Caki2 (cell line): Measurements from ENCODE around the gene G6PD. TPM values are rescaled to one million over a fixed set of nuclear protein-coding genes. Genes with fewer than 3 reads are reported as not detected.

ENCODE experiments used
- total RNA-seq: library from RNA; depleted of rRNA; stranded (reverse); fragments of >200 nt; shearing (Covaris generic); gene quantifications from 2 replicates; pipeline ENCODE4 v1.2.3, GENCODE V29; 2014; ENCODE audit warnings: low replicate concordance; rRNA removed

The G6PD gene
- total RNA-seq, 1 experiment from 2014 or later, result 665 TPM

Other genes with a start within 250 kb of the G6PD start
- 1,120 and 1,164 TPM in 2 replicates for gene FLNA, start 172.2 kb downstream of the G6PD start, total RNA-seq
- 32.0 and 48.7 TPM in 2 replicates for gene EMD, start 167.6 kb downstream of the G6PD start, total RNA-seq
- 2,876 and 3,155 TPM in 2 replicates for gene RPL10, start 148.5 kb downstream of the G6PD start, total RNA-seq
- gene DNASE1L1, start 137.6 kb downstream of the G6PD start, total RNA-seq, result 40.3 and 46.1 TPM in 2 replicates
- 38.4 and 68.0 TPM in 2 replicates for gene TAFAZZIN, start 135.3 kb downstream of the G6PD start, total RNA-seq
- gene ATP6AP1, start 118.2 kb downstream of the G6PD start, total RNA-seq, result 29.2 and 46.6 TPM in 2 replicates
- gene GDI1, start 109.7 kb downstream of the G6PD start, total RNA-seq, result 58.6 and 91.2 TPM in 2 replicates
- gene FAM50A, start 102.7 kb downstream of the G6PD start, total RNA-seq, result 62.3 and 77.1 TPM in 2 replicates
- gene PLXNA3, start 88.6 kb downstream of the G6PD start, total RNA-seq, result 2.2 and 2.7 TPM in 2 replicates
- gene LAGE3, start 67.6 kb downstream of the G6PD start, total RNA-seq, result 32.3 and 71.1 TPM in 2 replicates
- gene UBL4A, start 60.2 kb downstream of the G6PD start, total RNA-seq, result 109 and 110 TPM in 2 replicates
- 14.0 and 21.5 TPM in 2 replicates for gene SLC10A3, start 56.2 kb downstream of the G6PD start, total RNA-seq
- gene FAM3A, start 30.6 kb downstream of the G6PD start, total RNA-seq, result 32.5 and 47.1 TPM in 2 replicates
- gene IKBKG, start 774 bp upstream of the G6PD start, total RNA-seq, result 32.9 and 49.8 TPM in 2 replicates
- gene CTAG1A, start 38.3 kb upstream of the G6PD start, total RNA-seq, result not detected in 2 replicates
- gene CTAG1B, start 72.4 kb upstream of the G6PD start, total RNA-seq, result not detected in 2 replicates
- gene CTAG2, start 106.7 kb upstream of the G6PD start, total RNA-seq, result not detected in 2 replicates
- 0.14 TPM in 1 of 2 replicates, not detected in the other for gene GAB3, start 204.2 kb upstream of the G6PD start, total RNA-seq
- gene DKC1, start 216.0 kb upstream of the G6PD start, total RNA-seq, result 20.4 and 68.5 TPM in 2 replicates